OCI-LY7 (cell line): Measurements from ENCODE around the gene DISC1. TPM values are rescaled to one million over a fixed set of nuclear protein-coding genes. Genes with fewer than 3 reads are reported as not detected.
"Not testable (repeated sequence)": the region's sequence is repeated elsewhere in the genome, so short reads cannot be mapped to it uniquely, and the experiment has no call there.

ENCODE experiments used
- BruUV-seq: library from RNA; stranded (reverse); fragments of 400-500 nt; replicated peaks from 2 replicates; lab custom pipeline; 2021; lab: Mats Ljungman, UMichigan
- CTCF ChIA-PET: fragments of 300-600 bp; sonication (Branson Sonifier 250); formaldehyde crosslinking; loops from one replicate; lab custom pipeline; 2022; ENCODE audit warnings: antibody characterized with exemption; ENCODE audit not compliant: unreplicated experiment; lab: Charles Lee
- POLR2A ChIA-PET: fragments of 300-600 bp; sonication (Branson Sonifier 250); formaldehyde crosslinking; loops from one replicate; lab custom pipeline; 2022; ENCODE audit warnings: antibody characterized with exemption; lab: Charles Lee
- DNase-seq: peaks from one replicate; pipeline ENCODE4 v3.0.0-alpha.2; 2015; ENCODE audit warnings: low spot score
- H2AFZ ChIP-seq: fragments of 200-600 bp; sonication (generic), shearing (Covaris generic); 2 replicates; pipeline ENCODE4 v1.6.1; 2014; ENCODE audit warnings: mild to moderate bottlenecking, antibody characterized with exemption, low read length, moderate library complexity
- H3K27ac ChIP-seq: fragments of 200-600 bp; sonication (generic); 2 replicates; pipeline ENCODE4 v1.5.1; 2014; ENCODE audit warnings: mixed run types, low read depth, mild to moderate bottlenecking, moderate library complexity, low read length, inconsistent platforms; ENCODE audit not compliant: poor library complexity, severe bottlenecking
- H3K36me3 ChIP-seq: fragments of 200-600 bp; sonication (generic); 2 replicates; pipeline ENCODE4 v1.6.1; 2014; ENCODE audit warnings: mild to moderate bottlenecking, antibody characterized with exemption, low read length, moderate library complexity, mixed read lengths; ENCODE audit not compliant: insufficient read depth
- H3K4me1 ChIP-seq: fragments of 200-600 bp; sonication (generic); 2 replicates; pipeline ENCODE4 v1.5.1; 2014; ENCODE audit warnings: mild to moderate bottlenecking, low read length; ENCODE audit not compliant: insufficient read depth, poor library complexity, severe bottlenecking
- H3K4me2 ChIP-seq: fragments of 200-600 bp; sonication (generic); 2 replicates; pipeline ENCODE4 v1.6.1; 2014; ENCODE audit warnings: mild to moderate bottlenecking, low read length
- H3K4me3 ChIP-seq: fragments of 200-600 bp; sonication (generic); 2 replicates; pipeline ENCODE4 v1.5.1; 2014; ENCODE audit warnings: mild to moderate bottlenecking, low read depth, low read length; ENCODE audit not compliant: poor library complexity, severe bottlenecking
- H3K79me2 ChIP-seq: fragments of 200-600 bp; sonication (generic); 2 replicates; pipeline ENCODE4 v1.6.1; 2016; ENCODE audit warnings: low read depth, mild to moderate bottlenecking, low read length, moderate library complexity, mixed read lengths; ENCODE audit not compliant: insufficient read depth
- H3K9me2 ChIP-seq: fragments of 200-600 bp; sonication (generic); 2 replicates; pipeline ENCODE4 v1.6.1; 2016; ENCODE audit warnings: mild to moderate bottlenecking, low read length, mixed read lengths; ENCODE audit not compliant: insufficient read depth
- H3K9me3 ChIP-seq: fragments of 200-600 bp; sonication (generic); 2 replicates; pipeline ENCODE4 v1.6.1; 2014; ENCODE audit warnings: mild to moderate bottlenecking, mixed run types, low read length, mixed read lengths
- H4K20me1 ChIP-seq: fragments of 200-600 bp; sonication (generic); 2 replicates; pipeline ENCODE4 v1.6.1; 2014; ENCODE audit warnings: mild to moderate bottlenecking, antibody characterized with exemption, low read length, moderate library complexity, mixed read lengths; ENCODE audit not compliant: insufficient read depth
- CTCF ChIP-seq: fragments of 200-600 bp; sonication (generic); conservative IDR thresholded peaks from 2 replicates; pipeline ENCODE4 v1.5.1; 2014; ENCODE audit warnings: mild to moderate bottlenecking, antibody characterized with exemption, low read length, moderate library complexity, mixed read lengths
- EZH2phosphoT487 ChIP-seq: fragments of 200-600 bp; sonication (generic); IDR thresholded peaks from 2 replicates; pipeline ENCODE4 v1.6.1; 2018; ENCODE audit warnings: low read depth, borderline replicate concordance, mild to moderate bottlenecking, mixed run types, antibody characterized with exemption, low read length, moderate library complexity, mixed read lengths
- intact Hi-C: fragments of 100-400 bp; cut with micrococcal nuclease; formaldehyde crosslinking; loops from one replicate; pipeline ENCODE4 v1.10.0; 2022; ENCODE audit not compliant: unreplicated experiment
- total RNA-seq, 2 experiments: library from RNA; depleted of rRNA in 1 of 2; stranded (reverse); fragments of >200 nt in 1 of 2; shearing (Covaris generic) in 1 of 2; gene quantifications; 2 replicates each; pipeline ENCODE4 v1.2.3, GENCODE V29; 2014 to 2022

Gene DISC1
- total RNA-seq, 2 experiments from 2014 or later: 0.91 TPM; not detected in 1

- TF ChIP-seq CTCF: no peak
- no peak for TF ChIP-seq EZH2phosphoT487
- Histone ChIP-seq H3K9me2 (no peaks in the 10 kb centered on the region), H3K4me3 (no peak overlapping the region), H3K36me3 (no peaks in the 10 kb centered on the region), H2AFZ (no peak overlapping the region), H3K4me2 (no peak overlapping the region), H3K27ac (no peak overlapping the region), H3K9me3 (no peaks in the 10 kb centered on the region), H3K4me1 (no peaks in the 10 kb centered on the region), H4K20me1 (no peaks in the 10 kb centered on the region), H3K79me2 (no peaks in the 10 kb centered on the region)
- ChIA-PET POLR2A (interaction anchor here (1.2 kb wide), 1 partner anchor 10 kb away, joined by 4 read pairs; no protein-coding TSS in a partner anchor), CTCF (no interaction called here)
- BruUV-seq: no TSS peak
- DNase-seq: no peak
- intact Hi-C loops: no loop called here
These were observed 16.0 kb downstream of the DISC1 start for GRCh38 chr1:231642618-231643017.

- intact Hi-C loops: no loop called here
- no peak for TF ChIP-seq EZH2phosphoT487
- no peak for TF ChIP-seq CTCF
- Histone ChIP-seq H3K4me2 (no peak overlapping the region), H3K4me3 (no peak overlapping the region), H3K36me3 (no peaks in the 10 kb centered on the region), H3K27ac (no peak overlapping the region), H3K9me2 (no peaks in the 10 kb centered on the region), H3K4me1 (no peaks in the 10 kb centered on the region), H4K20me1 (no peaks in the 10 kb centered on the region), H3K79me2 (no peaks in the 10 kb centered on the region), H2AFZ (no peak overlapping the region), H3K9me3 (no peaks in the 10 kb centered on the region)
- ChIA-PET CTCF (no interaction called here), POLR2A (interaction anchor here (0.6 to 1.2 kb wide), 3 partner anchors 9 to 58 kb away, joined by 3 to 4 read pairs (median 4); no protein-coding TSS in a partner anchor)
- BruUV-seq: no TSS peak
- DNase-seq: no peak
These were observed 16.7 kb downstream of the DISC1 start for GRCh38 chr1:231643071-231643934.

- CTCF ChIA-PET: no interaction called here
- Histone ChIP-seq H3K4me2 (no peak overlapping the region), H4K20me1 (no peaks in the 10 kb centered on the region), H3K79me2 (no peaks in the 10 kb centered on the region), H2AFZ (no peak overlapping the region), H3K9me2 (no peaks in the 10 kb centered on the region), H3K9me3 (no peaks in the 10 kb centered on the region), H3K4me3 (no peak overlapping the region), H3K27ac (no peak overlapping the region), H3K36me3 (no peaks in the 10 kb centered on the region), H3K4me1 (no peaks in the 10 kb centered on the region)
- no TSS peak for BruUV-seq
- intact Hi-C loops: no loop called here
- DNase-seq: no peak
- TF ChIP-seq CTCF (no peak), EZH2phosphoT487 (no peak)
- POLR2A ChIA-PET: interaction anchor here (0.6 to 0.7 kb wide), 2 partner anchors 19 to 57 kb away, joined by 3 to 4 read pairs; no protein-coding TSS in a partner anchor
These were observed 17.3 kb downstream of the DISC1 start for GRCh38 chr1:231643935-231644237.

- H3K36me3 ChIP-seq, intact Hi-C loops, H3K79me2 ChIP-seq, H3K27ac ChIP-seq, BruUV-seq, H3K4me2 ChIP-seq, CTCF ChIA-PET, H2AFZ ChIP-seq, H3K4me3 ChIP-seq, H4K20me1 ChIP-seq, POLR2A ChIA-PET, H3K9me2 ChIP-seq, DNase-seq, H3K9me3 ChIP-seq, H3K4me1 ChIP-seq: not testable (repeated sequence)
These were observed 19.0 kb downstream of the DISC1 start for GRCh38 chr1:231645634-231646033.
